Neuronal stem cell (in vitro differentiated cells): Measurements from ENCODE around the gene USP44.
"Not testable (repeated sequence)": the region's sequence is repeated elsewhere in the genome, so short reads cannot be mapped to it uniquely, and the experiment has no call there.

Source experiments
- DNase-seq: peaks from one replicate; pipeline ENCODE4 v3.0.0-alpha.2; 2013; ENCODE audit warnings: low spot score
- H2AFZ ChIP-seq: one replicate; pipeline ENCODE4 v1.6.1; 2013; ENCODE audit warnings: mild to moderate bottlenecking, low read length, inconsistent platforms
- H2AK5ac ChIP-seq: 2 replicates; pipeline ENCODE4 v1.6.1; 2013; ENCODE audit warnings: low read depth, mild to moderate bottlenecking, inconsistent platforms, low read length, moderate library complexity, mixed read lengths
- H2BK120ac ChIP-seq: 2 replicates; pipeline ENCODE4 v1.6.1; 2013; ENCODE audit warnings: low read depth, mild to moderate bottlenecking, inconsistent platforms, low read length, moderate library complexity, mixed read lengths
- H2BK12ac ChIP-seq: one replicate; pipeline ENCODE4 v1.6.1; 2013; ENCODE audit warnings: low read length, inconsistent platforms
- H2BK15ac ChIP-seq: 2 replicates; pipeline ENCODE4 v1.6.1; 2013; ENCODE audit warnings: mild to moderate bottlenecking, low read length, inconsistent platforms, mixed read lengths
- H2BK5ac ChIP-seq: one replicate; pipeline ENCODE4 v1.6.1; 2013; ENCODE audit warnings: inconsistent platforms, mild to moderate bottlenecking, low read length, moderate library complexity
- H3K14ac ChIP-seq: one replicate; pipeline ENCODE4 v1.6.1; 2013; ENCODE audit warnings: low read length, inconsistent platforms
- H3K18ac ChIP-seq: 2 replicates; pipeline ENCODE4 v1.6.1; 2013; ENCODE audit warnings: low read length, inconsistent platforms
- H3K23ac ChIP-seq: 2 replicates; pipeline ENCODE4 v1.6.1; 2013; ENCODE audit warnings: low read depth, mild to moderate bottlenecking, mixed read lengths, low read length, inconsistent platforms; ENCODE audit not compliant: poor library complexity
- H3K27ac ChIP-seq: replicated peaks from 3 replicates; pipeline ENCODE4 v1.5.1; 2013; ENCODE audit warnings: low read length, inconsistent platforms
- H3K27me3 ChIP-seq, 3 experiments: 2 replicates each; pipeline ENCODE4 v1.6.1; 2013; ENCODE audit warnings: low read length in 3 of 3, mild to moderate bottlenecking in 2 of 3, inconsistent platforms in 1 of 3, low read depth in 1 of 3, mixed read lengths in 1 of 3, moderate library complexity in 1 of 3; ENCODE audit not compliant: control insufficient read depth in 3 of 3, insufficient read depth in 3 of 3
- H3K36me3 ChIP-seq, 2 donors: replicated peaks in 1 of 2; 2 replicates each; pipeline ENCODE4 v1.6.1; 2013; ENCODE audit warnings: low read length in 2 of 2; ENCODE audit not compliant: control insufficient read depth in 2 of 2, insufficient read depth in 2 of 2
- H3K4ac ChIP-seq: 2 replicates; pipeline ENCODE4 v1.6.1; 2013; ENCODE audit warnings: inconsistent platforms, mild to moderate bottlenecking, low read length, moderate library complexity
- H3K4me1 ChIP-seq, 2 donors: 1 replicate in 1 of 2; 2 replicates in 1 of 2; pipeline ENCODE4 v1.6.1; 2013; ENCODE audit warnings: low read length in 2 of 2, low read depth in 1 of 2; ENCODE audit not compliant: control insufficient read depth in 2 of 2, insufficient read depth in 1 of 2
- H3K4me2 ChIP-seq: one replicate; pipeline ENCODE4 v1.6.1; 2013; ENCODE audit warnings: mild to moderate bottlenecking, low read length, inconsistent platforms; ENCODE audit not compliant: insufficient read depth, poor library complexity, severe bottlenecking
- H3K4me3 ChIP-seq, 2 donors: 2 replicates each; pipeline ENCODE4 v1.5.1; 2013; ENCODE audit warnings: low read length in 2 of 2, mild to moderate bottlenecking in 2 of 2, inconsistent platforms in 1 of 2, moderate library complexity in 1 of 2
- H3K79me1 ChIP-seq: one replicate; pipeline ENCODE4 v1.6.1; 2013; ENCODE audit warnings: low read depth, mild to moderate bottlenecking, inconsistent platforms, low read length, moderate library complexity
- H3K9ac ChIP-seq: one replicate; pipeline ENCODE4 v1.6.1; 2013; ENCODE audit warnings: mild to moderate bottlenecking, low read depth, low read length, inconsistent platforms; ENCODE audit not compliant: poor library complexity
- H3K9me3 ChIP-seq, 2 donors: replicated peaks in 1 of 2; 2 replicates each; pipeline versions ENCODE3 to v1.6.1; 2013; ENCODE audit warnings: low read length in 2 of 2, mild to moderate bottlenecking in 2 of 2, inconsistent platforms in 1 of 2, low read depth in 1 of 2, mixed read lengths in 1 of 2, moderate library complexity in 1 of 2; ENCODE audit not compliant: control insufficient read depth in 2 of 2, insufficient read depth in 1 of 2
- H4K8ac ChIP-seq: one replicate; pipeline ENCODE4 v1.6.1; 2013; ENCODE audit warnings: low read depth, mild to moderate bottlenecking, inconsistent platforms, low read length, moderate library complexity
- H4K91ac ChIP-seq: one replicate; pipeline ENCODE4 v1.6.1; 2013; ENCODE audit warnings: low read length, low read depth, mild to moderate bottlenecking, inconsistent platforms; ENCODE audit not compliant: poor library complexity
- WGBS, 2 donors: extraction: QIAGEN DNeasy Blood & Tissue Kit; methylation state at CpG; one replicate each; pipeline ENCODE4 v1.1.7; 2013; ENCODE audit warnings: missing lambda C conversion rate in 2 of 2, mixed read lengths in 1 of 2; ENCODE audit not compliant: insufficient read length in 2 of 2, insufficient replicate concordance in 1 of 2; ENCODE audit errors: extremely low coverage in 2 of 2; 5-methylcytosine and 5-hydroxymethylcytosine counted together

Gene USP44

GRCh38 chr12:95571369-95571768 lies 20.1 kb upstream of the USP44 start:
- Histone ChIP-seq H3K79me1 (no peaks in the 10 kb centered on the region), H2BK5ac (no peak overlapping the region), H2AK5ac (no peak overlapping the region), H3K9ac (no peak overlapping the region), H2BK12ac (no peak overlapping the region), H2BK120ac (no peak overlapping the region), H3K4me1 (peaks cover 0 to 5% of the 10 kb centered on the region in 2 donors), H3K27ac (no peak overlapping the region), H3K4ac (no peak overlapping the region), H3K9me3 (no peaks in the 10 kb centered on the region), H3K36me3 (no peaks in the 10 kb centered on the region), H2AFZ (no peak overlapping the region), H3K18ac (no peak overlapping the region), H2BK15ac (no peak overlapping the region), H3K23ac (no peak overlapping the region), H3K4me3 (no peak overlapping the region), H4K91ac (no peak overlapping the region), H3K4me2 (no peak overlapping the region), H4K8ac (no peak overlapping the region), H3K14ac (no peak overlapping the region), H3K27me3 (peaks cover 0 to 4% (median 0%) of the 10 kb centered on the region in 3 experiments)
- DNase-seq = no peak
- WGBS, 2 donors = no CpG with 5 or more reads among the region's 2 CpGs

- H4K91ac ChIP-seq, H3K4me3 ChIP-seq, H2BK15ac ChIP-seq, H3K4me1 ChIP-seq, H3K27me3 ChIP-seq, H2BK120ac ChIP-seq, H2BK5ac ChIP-seq, H3K4ac ChIP-seq, H3K14ac ChIP-seq, H3K79me1 ChIP-seq, H3K23ac ChIP-seq, H3K4me2 ChIP-seq, H3K36me3 ChIP-seq, DNase-seq, H3K9me3 ChIP-seq, H3K9ac ChIP-seq, H3K27ac ChIP-seq, H2AFZ ChIP-seq, H3K18ac ChIP-seq, H4K8ac ChIP-seq, H2AK5ac ChIP-seq, H2BK12ac ChIP-seq: not testable (repeated sequence)
- no CpG with 5 or more reads among the region's 10 CpGs for WGBS, 2 donors
Measured at GRCh38 chr12:95568045-95568444, 16.8 kb upstream of the USP44 start.

- no CpG with 5 or more reads among the region's 1 CpG for WGBS, 2 donors
- Histone ChIP-seq H3K4me3 (no peak overlapping the region), H4K91ac (no peak overlapping the region), H2BK12ac (no peak overlapping the region), H3K9ac (no peak overlapping the region), H3K9me3 (no peaks in the 10 kb centered on the region), H3K27ac (no peak overlapping the region), H2BK120ac (no peak overlapping the region), H3K36me3 (no peaks in the 10 kb centered on the region), H2BK5ac (no peak overlapping the region), H3K27me3 (peaks cover 0 to 12% (median 0%) of the 10 kb centered on the region in 3 experiments), H2AFZ (no peak overlapping the region), H3K4me1 (no peaks in the 10 kb centered on the region), H2AK5ac (no peak overlapping the region), H3K79me1 (no peaks in the 10 kb centered on the region), H3K23ac (no peak overlapping the region), H3K14ac (no peak overlapping the region), H3K4me2 (no peak overlapping the region), H2BK15ac (no peak overlapping the region), H3K4ac (no peak overlapping the region), H4K8ac (no peak overlapping the region), H3K18ac (no peak overlapping the region)
- DNase-seq = no peak
Measured at GRCh38 chr12:95557625-95558024, 6.3 kb upstream of the USP44 start.

GRCh38 chr12:95554532-95555071 lies 3.3 kb upstream of the USP44 start:
- DNase-seq = no peak
- H2BK15ac ChIP-seq = no peak overlapping the region
- no CpG with 5 or more reads among the region's 4 CpGs for WGBS, 2 donors

More at GRCh38 chr12:95554532-95555071, 3.3 kb upstream of the USP44 start:
- Histone ChIP-seq H3K27me3 (peaks cover 0 to 42% (median 0%) of the 10 kb centered on the region in 3 experiments), H2BK12ac (no peak overlapping the region), H3K79me1 (no peaks in the 10 kb centered on the region), H3K14ac (no peak overlapping the region), H2AK5ac (no peak overlapping the region), H3K36me3 (no peaks in the 10 kb centered on the region), H2BK120ac (no peak overlapping the region), H3K4me1 (peaks cover 0 to 8% of the 10 kb centered on the region in 2 donors), H3K4me3 (no peak overlapping the region), H3K9ac (no peak overlapping the region), H3K18ac (no peak overlapping the region), H2BK5ac (no peak overlapping the region), H3K9me3 (peaks cover 0 to 2% of the 10 kb centered on the region in 2 donors), H3K27ac (no peak overlapping the region), H2AFZ (no peak overlapping the region), H3K23ac (no peak overlapping the region), H3K4ac (no peak overlapping the region), H4K8ac (no peak overlapping the region), H4K91ac (no peak overlapping the region), H3K4me2 (no peak overlapping the region)
